Hindlimb muscle (tissue), 1 donor: Measurements from ENCODE around the gene TMTC2. TPM values are rescaled to one million over a fixed set of nuclear protein-coding genes. Genes with fewer than 3 reads are reported as not detected.
"Not testable (repeated sequence)": the region's sequence is repeated elsewhere in the genome, so short reads cannot be mapped to it uniquely, and the experiment has no call there.

Experiments
- DNase-seq: peaks from one replicate; pipeline ENCODE4 v3.0.0-alpha.2; 2013
- polyA plus RNA-seq: library from polyadenylated mRNA; unstranded; fragments of 120-200 nt; gene quantifications from one replicate; pipeline ENCODE4 v1.2.1, GENCODE V29; 2013; ENCODE audit not compliant: insufficient read length

TMTC2 gene
- polyA plus RNA-seq, 1 donor, result 15.5 TPM

- no peak for DNase-seq
Measured at GRCh38 chr12:82728710-82729109, 42.0 kb downstream of the TMTC2 start.

GRCh38 chr12:82730953-82731459 is 44.3 kb downstream of the TMTC2 start:
- no peak for DNase-seq

GRCh38 chr12:82740129-82741000 is 53.7 kb downstream of the TMTC2 start:
- DNase-seq, result no peak

GRCh38 chr12:82745063-82745674 is 58.5 kb downstream of the TMTC2 start:
- DNase-seq, result no peak

- DNase-seq, result no peak
Measured at GRCh38 chr12:82745807-82746206, 59.1 kb downstream of the TMTC2 start.

- DNase-seq, result no peak
Measured at GRCh38 chr12:82746668-82747067, 60.0 kb downstream of the TMTC2 start.

GRCh38 chr12:82749015-82749414 is 62.3 kb downstream of the TMTC2 start:
- no peak for DNase-seq

- DNase-seq, result no peak
Measured at GRCh38 chr12:82754856-82755255, 68.2 kb downstream of the TMTC2 start.

GRCh38 chr12:82756303-82756702 is 69.6 kb downstream of the TMTC2 start:
- no peak for DNase-seq

GRCh38 chr12:82757059-82757458 is 70.4 kb downstream of the TMTC2 start:
- DNase-seq, result no peak

GRCh38 chr12:82757656-82758055 is 71.0 kb downstream of the TMTC2 start:
- DNase-seq, result no peak

GRCh38 chr12:82758749-82759330 is 72.1 kb downstream of the TMTC2 start:
- no peak for DNase-seq

- no peak for DNase-seq
Measured at GRCh38 chr12:82760423-82760822, 73.7 kb downstream of the TMTC2 start.

GRCh38 chr12:82765206-82765605 is 78.5 kb downstream of the TMTC2 start:
- not testable (repeated sequence) for DNase-seq

- DNase-seq, result no peak
Measured at GRCh38 chr12:82765971-82766705, 79.4 kb downstream of the TMTC2 start.

GRCh38 chr12:82774666-82775065 is 88.0 kb downstream of the TMTC2 start:
- DNase-seq, result no peak

- DNase-seq, result no peak
Measured at GRCh38 chr12:82780517-82780916, 93.8 kb downstream of the TMTC2 start.

GRCh38 chr12:82781309-82781997 is 94.7 kb downstream of the TMTC2 start:
- DNase-seq, result no peak

GRCh38 chr12:82783435-82783834 is 96.7 kb downstream of the TMTC2 start:
- DNase-seq, result no peak

- no peak for DNase-seq
Measured at GRCh38 chr12:82787016-82787415, 100.3 kb downstream of the TMTC2 start.

- DNase-seq, result no peak
Measured at GRCh38 chr12:82788594-82788993, 101.9 kb downstream of the TMTC2 start.

GRCh38 chr12:82789674-82790073 is 103.0 kb downstream of the TMTC2 start:
- no peak for DNase-seq
